SK-N-MC (cell line): Measurements from ENCODE around the gene CARD10.

Experiments
- EZH2 ChIP-seq: fragments of 200-600 bp; sonication (generic); IDR thresholded peaks from one replicate; pipeline ENCODE4 v1.6.1; 2017; ENCODE audit warnings: antibody characterized with exemption
- POLR2AphosphoS5 ChIP-seq: IDR thresholded peaks from 2 replicates; pipeline ENCODE4 v1.6.1; 2012; ENCODE audit warnings: mild to moderate bottlenecking, low read depth, low read length, borderline replicate concordance

GRCh38 chr22:37484480-37485394 is 34.5 kb downstream of the CARD10 start:
- TF ChIP-seq EZH2 (no peak), POLR2AphosphoS5 (no peak)
